MM.1S (cell line): ENCODE measurements around the gene LRRC74B.

ENCODE experiments used
- DNase-seq: peaks from one replicate; pipeline ENCODE4 v3.0.0-alpha.2; 2015
- H2AFZ ChIP-seq: fragments of 300-600 bp; sonication (generic); 2 replicates; pipeline ENCODE4 v1.6.0; 2016; ENCODE audit warnings: antibody characterized with exemption, low read length
- H3F3A ChIP-seq: fragments of 300-600 bp; sonication (generic); 2 replicates; pipeline ENCODE4 v1.6.1; 2016; ENCODE audit warnings: mild to moderate bottlenecking, antibody characterized with exemption, low read length, moderate library complexity, mixed read lengths; ENCODE audit not compliant: insufficient read depth
- H3K27ac ChIP-seq: fragments of 300-600 bp; sonication (generic); 2 replicates; pipeline ENCODE4 v1.5.1; 2016; ENCODE audit warnings: mild to moderate bottlenecking, low read length
- H3K27me3 ChIP-seq: fragments of 300-600 bp; sonication (generic); replicated peaks from 2 replicates; pipeline ENCODE4 v1.6.0; 2016; ENCODE audit warnings: low read length; ENCODE audit not compliant: insufficient read depth
- H3K36me3 ChIP-seq: fragments of 300-600 bp; sonication (generic); replicated peaks from 2 replicates; pipeline ENCODE4 v1.6.1; 2016; ENCODE audit warnings: mild to moderate bottlenecking, low read length, mixed read lengths; ENCODE audit not compliant: insufficient read depth
- H3K4me1 ChIP-seq: fragments of 300-600 bp; sonication (generic); 2 replicates; pipeline ENCODE4 v1.6.1; 2016; ENCODE audit warnings: low read length, mixed read lengths
- H3K4me2 ChIP-seq: fragments of 300-600 bp; sonication (generic); 2 replicates; pipeline ENCODE4 v1.6.0; 2016; ENCODE audit warnings: low read depth, low read length
- H3K4me3 ChIP-seq: fragments of 300-600 bp; sonication (generic); 2 replicates; pipeline ENCODE4 v1.5.1; 2016; ENCODE audit warnings: low read length, mixed read lengths
- H3K79me2 ChIP-seq: fragments of 300-600 bp; sonication (generic); 2 replicates; pipeline ENCODE4 v1.6.1; 2016; ENCODE audit warnings: mixed run types, low read length, mixed read lengths
- H3K9ac ChIP-seq: fragments of 300-600 bp; sonication (generic); 2 replicates; pipeline ENCODE4 v1.6.1; 2016; ENCODE audit warnings: low read length, mixed read lengths
- H3K9me2 ChIP-seq: fragments of 300-600 bp; sonication (generic); replicated peaks from 2 replicates; pipeline ENCODE4 v1.6.1; 2016; ENCODE audit warnings: mild to moderate bottlenecking, low read length, mixed read lengths; ENCODE audit not compliant: insufficient read depth
- H3K9me3 ChIP-seq: fragments of 300-600 bp; sonication (generic); replicated peaks from 2 replicates; pipeline ENCODE4 v1.6.1; 2016; ENCODE audit warnings: mild to moderate bottlenecking, low read length, mixed read lengths; ENCODE audit not compliant: insufficient read depth
- H4K20me1 ChIP-seq: fragments of 300-600 bp; sonication (generic); 2 replicates; pipeline ENCODE4 v1.6.1; 2016; ENCODE audit warnings: mild to moderate bottlenecking, low read length, moderate library complexity, mixed read lengths; ENCODE audit not compliant: insufficient read depth
- EZH2 ChIP-seq: fragments of 300-600 bp; sonication (generic); optimal IDR thresholded peaks from 2 replicates; pipeline ENCODE3; 2017; ENCODE audit warnings: low read depth, mild to moderate bottlenecking, antibody characterized with exemption, low read length, mixed read lengths
- EZH2phosphoT487 ChIP-seq: fragments of 300-600 bp; sonication (generic); IDR thresholded peaks from 2 replicates; pipeline ENCODE4 v1.6.1; 2018; ENCODE audit warnings: antibody characterized with exemption, low read length
- TF ChIP-seq, protein P1 (sequence below): fragments of 300-600 bp; sonication (generic); IDR thresholded peaks from 2 replicates; pipeline ENCODE4 v1.5.1; 2016; ENCODE audit warnings: antibody characterized with exemption, low read length, mixed read lengths

The LRRC74B gene

DNA sequence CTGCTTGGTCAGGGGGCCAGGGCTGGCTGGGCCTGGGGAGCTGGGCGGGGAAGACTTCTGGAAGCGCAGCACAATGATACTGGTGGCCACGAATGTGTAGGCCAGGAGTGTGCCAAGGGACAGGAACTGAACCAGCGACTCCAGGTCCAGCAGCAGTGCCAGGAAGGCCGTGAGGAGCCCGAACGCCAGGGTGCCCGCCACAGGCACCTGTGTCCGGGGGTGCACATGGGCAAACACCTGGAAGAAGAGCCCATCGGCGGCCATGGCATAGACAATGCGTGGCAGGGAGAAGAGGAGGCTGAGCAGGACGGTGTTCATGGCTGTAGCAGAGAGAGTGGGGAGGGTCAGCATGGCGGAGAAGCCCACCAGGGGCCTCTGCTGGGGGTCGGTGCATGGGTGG, 15.7 kb upstream of the LRRC74B start:
- H3K27ac ChIP-seq: no peak overlapping the region
- H3K4me2 ChIP-seq: no peak overlapping the region
- peaks cover 25% of the 10 kb centered on the region for H3K27me3 ChIP-seq
- no peak for DNase-seq
- TF ChIP-seq, protein P1, sequence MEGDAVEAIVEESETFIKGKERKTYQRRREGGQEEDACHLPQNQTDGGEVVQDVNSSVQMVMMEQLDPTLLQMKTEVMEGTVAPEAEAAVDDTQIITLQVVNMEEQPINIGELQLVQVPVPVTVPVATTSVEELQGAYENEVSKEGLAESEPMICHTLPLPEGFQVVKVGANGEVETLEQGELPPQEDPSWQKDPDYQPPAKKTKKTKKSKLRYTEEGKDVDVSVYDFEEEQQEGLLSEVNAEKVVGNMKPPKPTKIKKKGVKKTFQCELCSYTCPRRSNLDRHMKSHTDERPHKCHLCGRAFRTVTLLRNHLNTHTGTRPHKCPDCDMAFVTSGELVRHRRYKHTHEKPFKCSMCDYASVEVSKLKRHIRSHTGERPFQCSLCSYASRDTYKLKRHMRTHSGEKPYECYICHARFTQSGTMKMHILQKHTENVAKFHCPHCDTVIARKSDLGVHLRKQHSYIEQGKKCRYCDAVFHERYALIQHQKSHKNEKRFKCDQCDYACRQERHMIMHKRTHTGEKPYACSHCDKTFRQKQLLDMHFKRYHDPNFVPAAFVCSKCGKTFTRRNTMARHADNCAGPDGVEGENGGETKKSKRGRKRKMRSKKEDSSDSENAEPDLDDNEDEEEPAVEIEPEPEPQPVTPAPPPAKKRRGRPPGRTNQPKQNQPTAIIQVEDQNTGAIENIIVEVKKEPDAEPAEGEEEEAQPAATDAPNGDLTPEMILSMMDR: no peak
- TF ChIP-seq EZH2phosphoT487 (no peak), EZH2 (no peak)
- H3K9me3 ChIP-seq: no peaks in the 10 kb centered on the region
- no peak overlapping the region for H3K9ac ChIP-seq
- H3K4me3 ChIP-seq: no peak overlapping the region
- no peaks in the 10 kb centered on the region; the same call in 1 of the 2 replicates for H3K4me1 ChIP-seq
- no peaks in the 10 kb centered on the region for H3K9me2 ChIP-seq
- no peaks in the 10 kb centered on the region for H3K36me3 ChIP-seq
- H2AFZ ChIP-seq: no peak overlapping the region
- H3K79me2 ChIP-seq: no peaks in the 10 kb centered on the region
- no peaks in the 10 kb centered on the region for H3F3A ChIP-seq
- H4K20me1 ChIP-seq: no peaks in the 10 kb centered on the region

DNA sequence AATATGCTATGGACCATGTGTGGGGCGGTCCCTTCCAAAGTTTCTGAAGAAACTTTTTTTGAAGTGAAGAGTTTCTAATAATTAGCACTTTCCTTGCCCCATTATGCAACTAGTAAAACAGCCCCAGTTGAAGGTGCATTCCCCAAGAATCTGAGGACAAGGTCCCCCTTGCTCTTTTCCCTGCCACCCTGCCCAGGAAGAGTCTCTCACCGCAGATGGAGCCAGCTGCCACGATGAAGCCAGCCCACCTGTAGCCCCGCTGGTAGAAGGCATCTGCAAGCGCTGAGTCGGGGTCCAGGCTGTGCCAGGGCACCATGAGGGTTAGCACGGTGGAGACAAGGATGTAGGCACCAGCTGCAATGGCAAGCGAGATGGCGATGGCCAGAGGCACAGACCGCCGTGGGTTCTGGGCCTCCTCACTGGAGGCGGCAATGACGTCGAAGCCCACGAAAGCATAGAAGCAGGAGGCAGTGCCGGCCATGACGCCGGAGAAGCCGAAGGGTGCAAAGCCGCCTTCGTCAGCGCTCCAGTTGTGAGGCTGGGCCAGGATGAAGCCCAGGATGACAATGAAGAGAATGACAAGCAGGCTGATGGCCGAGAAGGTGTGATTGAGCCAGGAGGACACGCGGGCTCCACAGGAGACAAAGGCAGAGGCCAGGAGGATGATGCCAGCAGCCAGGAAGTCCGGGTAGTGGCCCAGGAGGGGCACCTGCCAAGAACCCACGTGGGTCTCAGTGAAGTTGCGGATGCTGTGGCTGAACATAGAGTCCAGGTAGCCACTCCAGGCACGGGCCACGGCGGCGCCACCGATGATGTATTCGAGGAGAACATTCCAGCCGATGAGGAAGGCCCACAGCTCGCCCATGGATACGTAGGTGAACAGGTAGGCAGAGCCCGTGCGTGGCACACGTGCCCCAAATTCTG, 14.9 kb upstream of the LRRC74B start:
- DNase-seq: no peak
- Histone ChIP-seq H3K27me3 (peaks cover 25% of the 10 kb centered on the region), H3K4me1 (no peaks in the 10 kb centered on the region), H3K4me2 (no peak overlapping the region), H4K20me1 (no peaks in the 10 kb centered on the region), H2AFZ (no peak overlapping the region), H3K79me2 (no peaks in the 10 kb centered on the region), H3K9ac (no peak overlapping the region), H3K36me3 (no peaks in the 10 kb centered on the region), H3K4me3 (no peak overlapping the region), H3K9me2 (no peaks in the 10 kb centered on the region), H3K9me3 (no peaks in the 10 kb centered on the region), H3F3A (no peaks in the 10 kb centered on the region), H3K27ac (no peak overlapping the region)
- TF ChIP-seq EZH2 (no peak), EZH2phosphoT487 (no peak)
- TF ChIP-seq, protein P1: no peak

DNA sequence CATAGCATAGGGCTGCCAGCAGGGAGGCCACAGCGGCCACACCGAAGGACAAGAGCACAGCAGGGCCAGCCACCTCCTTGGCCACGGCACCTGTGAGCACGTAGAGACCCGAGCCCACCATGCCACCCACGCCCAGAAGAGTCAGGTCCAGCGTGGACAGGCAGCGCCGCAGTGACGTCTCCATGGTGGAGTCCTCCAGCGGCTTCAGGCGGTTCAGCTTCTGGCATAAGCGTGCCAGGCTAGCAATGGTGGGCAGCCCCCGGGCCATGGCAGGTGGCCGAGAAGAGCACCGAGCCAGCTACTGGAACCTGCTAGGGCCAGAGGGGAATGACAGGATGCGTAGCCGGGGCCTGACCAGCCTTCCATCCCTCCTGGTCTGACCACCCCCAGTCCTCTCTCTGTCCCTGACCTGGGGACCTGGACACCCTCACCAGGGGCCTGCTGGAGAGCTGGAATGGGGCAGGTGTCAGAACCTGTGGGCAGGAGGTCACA, 14.2 kb upstream of the LRRC74B start:
- no peak overlapping the region for H3K4me2 ChIP-seq
- TF ChIP-seq, protein P1: no peak
- H3K9me2 ChIP-seq: no peaks in the 10 kb centered on the region
- no peaks in the 10 kb centered on the region for H3F3A ChIP-seq
- H3K4me3 ChIP-seq: no peak overlapping the region
- H3K79me2 ChIP-seq: no peaks in the 10 kb centered on the region
- DNase-seq: no peak
- H3K9me3 ChIP-seq: no peaks in the 10 kb centered on the region
- peaks cover 25% of the 10 kb centered on the region for H3K27me3 ChIP-seq
- H3K9ac ChIP-seq: no peak overlapping the region
- H3K36me3 ChIP-seq: no peaks in the 10 kb centered on the region
- H2AFZ ChIP-seq: no peak overlapping the region
- H3K27ac ChIP-seq: no peak overlapping the region
- no peaks in the 10 kb centered on the region for H3K4me1 ChIP-seq
- H4K20me1 ChIP-seq: no peaks in the 10 kb centered on the region
